Endothelial cell of umbilical vein (primary cell): ENCODE measurements around the gene POLD3. TPM values are rescaled to one million over a fixed set of nuclear protein-coding genes. Genes with fewer than 3 reads are reported as not detected.

Experiments
- BruUV-seq: library from RNA; stranded (reverse); fragments of 400-500 nt; replicated peaks from 2 replicates; lab custom pipeline; 2021; lab: Mats Ljungman, UMichigan
- CTCF ChIA-PET: fragments of 300-600, 350-600 bp; sonication (Branson Sonifier 250); formaldehyde crosslinking; loops from one replicate; lab custom pipeline; 2021; ENCODE audit warnings: antibody characterized with exemption, inconsistent platforms; lab: Charles Lee
- POLR2A ChIA-PET: fragments of 300-600, 350-600 bp; sonication (Branson Sonifier 250); formaldehyde crosslinking; loops from one replicate; lab custom pipeline; 2021; ENCODE audit warnings: antibody characterized with exemption, inconsistent platforms; lab: Charles Lee
- DNase-seq: peaks from one replicate; pipeline ENCODE4 v3.0.0-alpha.2; 2011; ENCODE audit warnings: low read depth, low spot score
- FAIRE-seq: peaks from 2 replicates; lab custom pipeline; 2011; peaks lifted over from hg19 to GRCh38; lab: Jason Lieb, UNC
- H2AFZ ChIP-seq: 2 replicates; pipeline ENCODE4 v1.6.0; 2012; ENCODE audit warnings: low read depth, low read length, control low read depth, inconsistent platforms
- H3K27ac ChIP-seq: 2 replicates; pipeline ENCODE4 v1.5.1; 2011; ENCODE audit warnings: low read depth, mild to moderate bottlenecking, control low read depth, low read length, moderate library complexity; ENCODE audit not compliant: insufficient read depth
- H3K27me3 ChIP-seq, 2 experiments: 2 replicates each; pipeline versions ENCODE4 v1.6.0 to v1.6.1; 2011; ENCODE audit warnings: low read length in 2 of 2, mixed read lengths in 1 of 2; ENCODE audit not compliant: control insufficient read depth in 2 of 2, insufficient read depth in 2 of 2
- H3K36me3 ChIP-seq, 2 experiments: 2 replicates in 1 of 2; 3 replicates in 1 of 2; pipeline ENCODE4 v1.5.1; 2011; ENCODE audit warnings: low read length in 2 of 2, mild to moderate bottlenecking in 1 of 2, moderate library complexity in 1 of 2; ENCODE audit not compliant: control insufficient read depth in 2 of 2, insufficient read depth in 2 of 2; ENCODE audit errors: extremely low read depth in 1 of 2
- H3K4me1 ChIP-seq: 3 replicates; pipeline ENCODE4 v1.5.1; 2011; ENCODE audit warnings: mild to moderate bottlenecking, low read length; ENCODE audit not compliant: control insufficient read depth, insufficient read depth; ENCODE audit errors: extremely low read depth
- H3K4me2 ChIP-seq: 2 replicates; pipeline ENCODE4 v1.6.1; 2011; ENCODE audit warnings: low read length, control low read depth, mixed read lengths; ENCODE audit not compliant: insufficient read depth
- H3K4me3 ChIP-seq, 3 experiments: fragments of 200-600 bp in 1 of 3; sonication (generic), shearing (Covaris generic) in 1 of 3; replicated peaks in 1 of 3; 2 replicates each; pipeline ENCODE4 v1.5.1; 2011 to 2016; ENCODE audit warnings: control low read depth in 3 of 3, low read length in 3 of 3, mild to moderate bottlenecking in 2 of 3, inconsistent platforms in 1 of 3, low read depth in 1 of 3, moderate library complexity in 1 of 3; ENCODE audit not compliant: insufficient read depth in 1 of 3
- H3K79me2 ChIP-seq: 2 replicates; pipeline ENCODE4 v1.6.0; 2012; ENCODE audit warnings: low read length, inconsistent platforms; ENCODE audit not compliant: control insufficient read depth, insufficient read depth
- H3K9ac ChIP-seq: replicated peaks from 2 replicates; pipeline ENCODE3; 2011; ENCODE audit warnings: low read length, control low read depth; ENCODE audit not compliant: insufficient read depth; ENCODE audit errors: extremely low read depth
- H3K9me1 ChIP-seq: replicated peaks from 3 replicates; pipeline ENCODE4 v1.6.0; 2011; ENCODE audit warnings: mild to moderate bottlenecking, low read length; ENCODE audit not compliant: control insufficient read depth, insufficient read depth; ENCODE audit errors: extremely low read depth
- H3K9me3 ChIP-seq: replicated peaks from 2 replicates; pipeline ENCODE4 v1.5.1; 2012; ENCODE audit warnings: low read length, inconsistent platforms; ENCODE audit not compliant: control insufficient read depth, insufficient read depth
- H4K20me1 ChIP-seq: replicated peaks from 2 replicates; pipeline ENCODE3; 2011; ENCODE audit warnings: mild to moderate bottlenecking, low read length; ENCODE audit not compliant: control insufficient read depth, insufficient read depth; ENCODE audit errors: extremely low read depth
- CTCF ChIP-seq, 2 donors: IDR thresholded peaks; 1 replicate in 1 of 2; 2 replicates in 1 of 2; pipeline ENCODE4 v1.5.1; 2011; ENCODE audit warnings: low read length in 2 of 2, mild to moderate bottlenecking in 2 of 2, moderate library complexity in 2 of 2, control low read depth in 1 of 2, inconsistent platforms in 1 of 2, low read depth in 1 of 2; ENCODE audit not compliant: insufficient read depth in 1 of 2; ENCODE audit errors: extremely low read depth in 1 of 2
- GATA2 ChIP-seq: IDR thresholded peaks from 2 replicates; pipeline ENCODE4 v1.7.0; 2011; ENCODE audit warnings: low read depth, mild to moderate bottlenecking, moderate library complexity, mixed read lengths, low read length; ENCODE audit not compliant: insufficient read length, insufficient read depth
- MAX ChIP-seq: IDR thresholded peaks from 2 replicates; pipeline ENCODE4 v1.6.1; 2011; ENCODE audit not compliant: insufficient read depth, insufficient read length
- MYC ChIP-seq: IDR thresholded peaks from one replicate; pipeline ENCODE4 v1.6.1; 2011; ENCODE audit warnings: mild to moderate bottlenecking, low read depth, low read length
- POLR2A ChIP-seq: IDR thresholded peaks from 2 replicates; pipeline ENCODE4 v1.6.1; 2012; ENCODE audit warnings: low read depth, mild to moderate bottlenecking, control low read depth, low read length
- POLR2AphosphoS5 ChIP-seq: IDR thresholded peaks from 2 replicates; pipeline ENCODE4 v1.6.1; 2012; ENCODE audit warnings: low read depth, mild to moderate bottlenecking, control low read depth, low read length, moderate library complexity; ENCODE audit not compliant: insufficient read depth
- dilution Hi-C: fragments of 300-500 bp; cut with MboI; formaldehyde crosslinking; loops from one replicate; pipeline ENCODE4 v1.15.0; 2019; ENCODE audit warnings: low sequenced_read_pairs; ENCODE audit not compliant: extremely low pct_ligation_motif_present
- intact Hi-C: fragments of 100-400 bp; cut with micrococcal nuclease; formaldehyde crosslinking; loops from one replicate; pipeline ENCODE4 v1.10.0; 2022
- polyA plus RNA-seq, 4 experiments: library from polyadenylated mRNA; depleted of rRNA in 3 of 4; stranded (reverse) in 3 of 4; unstranded in 1 of 4; fragments of >200 nt; gene quantifications; 2 replicates each; pipeline versions ENCODE4 v1.2.1 to v1.2.3, GENCODE V29; 2011 to 2012; ENCODE audit warnings: missing spikeins in 1 of 4
- total RNA-seq: library from RNA; stranded (reverse); gene quantifications from 2 replicates; pipeline ENCODE4 v1.2.3, GENCODE V29; 2021

POLD3 gene
- total and polyA plus RNA-seq, 2 donors (not counting 3 experiments of a cell fraction or from before 2014, with no cell fraction given): 8.9 to 25.2 TPM

- intact Hi-C loops (no loop called here), dilution Hi-C loops (no loop called here)
- Histone ChIP-seq H3K9me1 (no peaks in the 10 kb centered on the region), H3K27me3 (no peaks in the 10 kb centered on the region), H3K4me2 (no peak overlapping the region), H3K4me3 (no peak overlapping the region), H4K20me1 (no peaks in the 10 kb centered on the region), H3K4me1 (peaks cover 4% of the 10 kb centered on the region), H3K9me3 (no peaks in the 10 kb centered on the region), H3K9ac (no peak overlapping the region), H3K27ac (no peak overlapping the region), H2AFZ (no peak overlapping the region), H3K36me3 (no peaks in the 10 kb centered on the region), H3K79me2 (no peaks in the 10 kb centered on the region)
- FAIRE-seq: no peak
- TF ChIP-seq CTCF (IDR thresholded peaks at IDR 0.05; ENCODE audit: extremely low read depth in 1 of 2, insufficient read depth in 1 of 2, low read depth in 1 of 2, low read length in 2 of 2): no peak
- TF ChIP-seq MYC: no peak
- TF ChIP-seq GATA2: no peak
- no peak for TF ChIP-seq MAX
- TF ChIP-seq POLR2AphosphoS5: no peak
- TF ChIP-seq POLR2A: no peak
- BruUV-seq: no TSS peak
- CTCF ChIA-PET: interaction anchor here (9.0 kb wide), 1 partner anchor 21 kb away, joined by 84 read pairs; no protein-coding TSS in a partner anchor
- DNase-seq: no peak
- POLR2A ChIA-PET: no interaction called here
Observed at GRCh38 chr11:74680703-74681531, 88.5 kb downstream of the POLD3 start.
